CD4-positive, alpha-beta memory T cell (primary cell): Measurements from ENCODE around the gene SLC25A1. TPM values are rescaled to one million over a fixed set of nuclear protein-coding genes. Genes with fewer than 3 reads are reported as not detected.

Experiments used
- CTCF ChIA-PET: fragments of 350-600 bp; sonication (Branson Sonifier 250); formaldehyde crosslinking; loops from one replicate; lab custom pipeline; 2021; ENCODE audit warnings: inconsistent platforms; ENCODE audit not compliant: partially characterized antibody; lab: Charles Lee
- POLR2A ChIA-PET: fragments of 350-600 bp; sonication (Branson Sonifier 250); formaldehyde crosslinking; loops from one replicate; lab custom pipeline; 2021; ENCODE audit not compliant: partially characterized antibody; lab: Charles Lee
- DNase-seq, 5 donors: peaks; one replicate each; pipeline versions ENCODE4 v3.0.0 to v3.0.0-alpha.2; 2020 to 2022; ENCODE audit warnings: mixed read lengths in 1 of 5
- H3K27ac ChIP-seq: one replicate; pipeline ENCODE4 v1.7.0; 2013; ENCODE audit warnings: low read depth, low read length
- H3K27me3 ChIP-seq: 2 replicates; pipeline ENCODE4 v1.7.0; 2013; ENCODE audit warnings: mild to moderate bottlenecking, low read length, moderate library complexity; ENCODE audit not compliant: insufficient read depth
- H3K36me3 ChIP-seq: 2 replicates; pipeline ENCODE4 v1.7.0; 2013; ENCODE audit warnings: mild to moderate bottlenecking, low read length, moderate library complexity; ENCODE audit not compliant: insufficient read depth
- H3K4me1 ChIP-seq: 2 replicates; pipeline ENCODE4 v1.7.0; 2013; ENCODE audit warnings: mild to moderate bottlenecking, low read length, moderate library complexity; ENCODE audit not compliant: insufficient read depth
- H3K4me3 ChIP-seq, 2 donors: one replicate each; pipeline ENCODE4 v1.7.0; 2013; ENCODE audit warnings: low read length in 2 of 2, mild to moderate bottlenecking in 1 of 2
- H3K9me3 ChIP-seq, 2 donors: one replicate each; pipeline ENCODE4 v1.7.0; 2013; ENCODE audit warnings: low read length in 2 of 2, control low read depth in 1 of 2; ENCODE audit not compliant: control insufficient read depth in 1 of 2
- H3K27ac Mint-ChIP-seq, 7 donors: one replicate each; pipeline ENCODE4 v1.8.0; 2020 to 2021; ENCODE audit warnings: mixed read lengths in 7 of 7, mild to moderate bottlenecking in 6 of 7, inconsistent platforms in 3 of 7, moderate library complexity in 3 of 7
- H3K27me3 Mint-ChIP-seq, 2 donors: one replicate each; pipeline ENCODE4 v1.8.0; 2020 to 2021; ENCODE audit warnings: mixed read lengths in 2 of 2
- H3K36me3 Mint-ChIP-seq, 2 donors: one replicate each; pipeline ENCODE4 v1.8.0; 2020 to 2021; ENCODE audit warnings: mixed read lengths in 2 of 2, inconsistent platforms in 1 of 2, mild to moderate bottlenecking in 1 of 2
- H3K4me1 Mint-ChIP-seq, 4 donors: one replicate each; pipeline ENCODE4 v1.8.0; 2020 to 2021; ENCODE audit warnings: mixed read lengths in 4 of 4, mild to moderate bottlenecking in 1 of 4
- H3K4me3 Mint-ChIP-seq, 8 donors: one replicate each; pipeline ENCODE4 v1.8.0; 2020 to 2021; ENCODE audit warnings: mixed read lengths in 8 of 8, mild to moderate bottlenecking in 7 of 8, moderate library complexity in 6 of 8, inconsistent platforms in 3 of 8
- H3K9me3 Mint-ChIP-seq, 8 donors: one replicate each; pipeline ENCODE4 v1.8.0; 2020 to 2021; ENCODE audit warnings: mixed read lengths in 8 of 8, mild to moderate bottlenecking in 5 of 8, inconsistent platforms in 3 of 8, moderate library complexity in 1 of 8
- intact Hi-C: fragments of 100-400 bp; cut with micrococcal nuclease; formaldehyde crosslinking; loops from one replicate; pipeline ENCODE4 v1.15.1; 2023
- polyA plus RNA-seq, 2 donors: library from polyadenylated mRNA; unstranded; fragments of 300-500 nt; fragmentation: Illumina TruSeq; gene quantifications; one replicate each; pipeline ENCODE4 v1.2.3, GENCODE V29; 2021
- total RNA-seq, 2 experiments: library from RNA; stranded (reverse); gene quantifications; one replicate each; pipeline ENCODE4 v1.2.3, GENCODE V29; 2021

Gene SLC25A1
- total and polyA plus RNA-seq, 4 experiments from 2014 or later = 35.5 to 64.9 (median 39.9) TPM

DNA sequence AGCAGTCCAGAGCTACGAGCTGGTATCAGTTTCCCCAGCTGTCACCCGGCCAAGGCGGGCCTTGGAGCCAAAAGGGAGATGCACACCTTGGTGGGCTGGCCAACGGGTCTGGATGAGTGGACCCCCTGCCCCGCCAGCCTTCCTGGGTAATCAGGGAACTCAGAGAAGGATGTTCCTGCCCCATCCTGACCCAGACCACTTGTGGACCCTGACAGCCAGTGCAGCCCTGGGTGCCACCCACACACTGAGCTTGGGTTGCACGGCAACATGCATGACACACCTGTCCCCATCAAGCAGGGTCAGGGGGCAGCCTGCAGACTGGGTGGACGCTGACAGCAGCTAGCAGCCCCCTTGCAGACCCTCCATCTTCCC, 8.6 kb downstream of the SLC25A1 start:
- H3K4me3 Mint-ChIP-seq = peak overlapping the region in 7 of 8 donors; percentile 82 to 97 (median 92)
- DNase-seq = no peak
- Histone ChIP-seq H3K4me1 (peaks cover 40% of the 10 kb centered on the region), H3K36me3 (no peaks in the 10 kb centered on the region), H3K4me3 (peak overlapping the region in 1 of 2 donors; percentile 14), H3K27ac (no peak overlapping the region), H3K9me3 (no peaks in the 10 kb centered on the region), H3K27me3 (peaks cover 29% of the 10 kb centered on the region)
- peaks cover 22 to 27% of the 10 kb centered on the region in 2 donors for H3K27me3 Mint-ChIP-seq
- H3K9me3 Mint-ChIP-seq = no peaks in the 10 kb centered on the region
- intact Hi-C loops = no loop called here
- POLR2A ChIA-PET = no interaction called here
- peak overlapping the region in 3 of 7 donors; percentile 92 to 95 (median 95) for H3K27ac Mint-ChIP-seq
- H3K36me3 Mint-ChIP-seq = peaks cover 0 to 11% of the 10 kb centered on the region in 2 donors
- CTCF ChIA-PET = no interaction called here
- H3K4me1 Mint-ChIP-seq = peaks cover 19 to 50% (median 35%) of the 10 kb centered on the region in 4 donors

DNA sequence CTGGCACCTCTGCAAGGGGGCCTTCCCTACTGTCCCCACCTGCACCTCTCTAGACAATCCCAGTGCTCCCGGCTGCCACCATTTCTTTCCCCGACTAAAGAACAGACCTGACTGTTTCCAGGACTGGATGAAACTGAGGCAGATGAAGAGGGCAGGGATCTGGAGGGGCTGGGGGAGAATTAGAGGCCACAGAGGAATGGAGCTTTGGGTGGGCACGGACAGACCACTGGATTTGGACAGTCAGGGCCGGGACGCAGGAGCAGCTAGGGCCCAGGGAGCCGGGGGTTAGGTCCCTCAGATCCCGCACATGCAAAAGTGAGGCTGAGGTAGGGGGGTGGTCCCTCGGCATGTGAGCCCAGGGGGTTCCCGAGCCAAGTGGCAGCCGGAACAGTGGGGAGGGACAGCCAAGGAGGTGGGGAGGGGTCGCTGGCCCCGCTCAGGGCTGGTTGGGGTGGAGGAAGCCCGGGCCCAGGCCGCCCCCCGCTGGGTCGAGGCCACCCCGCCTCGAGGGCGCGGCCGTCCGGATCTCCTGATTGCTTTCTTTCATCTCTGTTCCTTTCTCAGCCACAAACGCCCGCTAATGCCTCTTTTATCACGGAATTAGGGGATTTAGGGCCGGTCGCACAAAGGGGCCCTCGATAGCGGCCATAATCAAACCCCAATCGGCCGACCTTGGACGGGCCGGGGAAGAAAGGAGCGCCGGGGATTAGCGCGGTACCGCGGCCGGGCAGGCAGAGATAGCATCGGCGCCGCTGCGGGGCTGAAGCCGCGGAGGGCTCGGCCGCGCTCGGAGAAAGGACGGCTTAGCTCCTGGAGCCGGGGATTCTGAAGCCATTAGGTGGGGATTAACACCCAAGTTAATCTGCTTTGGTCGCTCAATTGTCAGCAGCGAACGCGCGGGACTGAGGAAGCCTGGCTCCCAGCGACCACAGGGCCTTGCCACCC, 9.3 kb downstream of the SLC25A1 start:
- Histone ChIP-seq H3K4me1 (peaks cover 40% of the 10 kb centered on the region), H3K27ac (no peak overlapping the region), H3K36me3 (no peaks in the 10 kb centered on the region), H3K9me3 (no peaks in the 10 kb centered on the region), H3K4me3 (peak overlapping the region in 1 of 2 donors; percentile 14), H3K27me3 (peaks cover 29% of the 10 kb centered on the region)
- H3K27me3 Mint-ChIP-seq = peaks cover 25 to 30% of the 10 kb centered on the region in 2 donors
- H3K9me3 Mint-ChIP-seq = peaks cover 0 to 3% (median 0%) of the 10 kb centered on the region in 8 donors
- CTCF ChIA-PET = no interaction called here
- POLR2A ChIA-PET = interaction anchor here (1.6 kb wide), 1 partner anchor 10 kb away, joined by 5 read pairs; the partner anchor contains the start of gene SLC25A1
- DNase-seq = no peak
- peaks cover 19 to 50% (median 32%) of the 10 kb centered on the region in 4 donors for H3K4me1 Mint-ChIP-seq
- H3K27ac Mint-ChIP-seq = peak overlapping the region in 4 of 7 donors; percentile 24 to 54 (median 48)
- intact Hi-C loops = no loop called here
- H3K4me3 Mint-ChIP-seq = peak overlapping the region; percentile 39 to 84 (median 72)
- H3K36me3 Mint-ChIP-seq = peaks cover 0 to 11% of the 10 kb centered on the region in 2 donors

DNA sequence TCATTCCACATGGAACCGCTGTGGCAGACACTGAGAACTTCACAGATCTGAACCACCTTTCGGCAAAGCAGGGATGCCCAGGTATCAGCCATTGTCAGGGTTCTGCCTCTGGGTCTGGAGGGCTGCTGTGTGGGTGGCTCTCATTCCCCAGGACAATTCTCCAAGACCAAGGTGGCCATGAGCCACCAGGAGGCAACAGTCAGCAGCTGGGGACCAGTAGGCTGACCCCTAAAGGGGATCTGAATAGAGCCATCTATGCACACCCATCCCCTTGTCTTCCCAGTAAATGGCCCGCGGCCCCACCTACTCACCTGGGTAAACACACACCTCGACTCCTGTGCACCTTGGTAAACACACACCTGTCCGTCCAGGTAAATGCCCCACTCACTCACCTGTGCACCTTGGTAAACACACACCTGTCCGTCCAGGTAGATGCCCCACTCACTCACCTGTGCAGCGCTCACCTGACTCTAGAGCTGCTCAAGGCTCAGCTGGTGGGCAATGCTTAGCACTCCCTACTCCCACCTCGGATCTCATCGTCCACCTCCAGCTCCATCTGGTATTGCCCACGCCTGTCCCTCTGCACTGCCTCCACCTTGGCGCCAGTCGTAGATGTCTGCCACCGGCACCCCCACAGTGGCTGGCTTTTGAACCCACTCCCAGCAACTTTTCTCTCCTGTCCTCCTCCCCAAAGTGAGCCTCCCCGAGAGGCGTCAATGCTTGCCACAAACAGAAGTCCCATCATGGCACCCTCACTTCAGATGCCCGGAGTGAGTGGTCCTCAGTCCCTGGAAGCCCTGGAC, 10.2 kb downstream of the SLC25A1 start:
- peak overlapping the region in 2 of 7 donors; percentile 44 to 48 for H3K27ac Mint-ChIP-seq
- peaks cover 0 to 3% (median 0%) of the 10 kb centered on the region in 8 donors for H3K9me3 Mint-ChIP-seq
- no peak for DNase-seq
- peaks cover 0 to 11% of the 10 kb centered on the region in 2 donors for H3K36me3 Mint-ChIP-seq
- H3K27me3 Mint-ChIP-seq = peaks cover 25 to 30% of the 10 kb centered on the region in 2 donors
- peaks cover 17 to 45% (median 29%) of the 10 kb centered on the region in 4 donors for H3K4me1 Mint-ChIP-seq
- POLR2A ChIA-PET = interaction anchor here (1.6 kb wide), 1 partner anchor 11 kb away, joined by 5 read pairs; the partner anchor contains the start of gene SLC25A1
- no peaks in the 10 kb centered on the region for H3K36me3 ChIP-seq
- H3K27me3 ChIP-seq = peaks cover 29% of the 10 kb centered on the region
- CTCF ChIA-PET = no interaction called here
- no peak overlapping the region for H3K27ac ChIP-seq
- no peak overlapping the region for H3K4me3 ChIP-seq
- peak overlapping the region in 4 of 8 donors; percentile 26 to 61 (median 40) for H3K4me3 Mint-ChIP-seq
- H3K4me1 ChIP-seq = peaks cover 33% of the 10 kb centered on the region
- intact Hi-C loops = no loop called here
- no peaks in the 10 kb centered on the region for H3K9me3 ChIP-seq

DNA sequence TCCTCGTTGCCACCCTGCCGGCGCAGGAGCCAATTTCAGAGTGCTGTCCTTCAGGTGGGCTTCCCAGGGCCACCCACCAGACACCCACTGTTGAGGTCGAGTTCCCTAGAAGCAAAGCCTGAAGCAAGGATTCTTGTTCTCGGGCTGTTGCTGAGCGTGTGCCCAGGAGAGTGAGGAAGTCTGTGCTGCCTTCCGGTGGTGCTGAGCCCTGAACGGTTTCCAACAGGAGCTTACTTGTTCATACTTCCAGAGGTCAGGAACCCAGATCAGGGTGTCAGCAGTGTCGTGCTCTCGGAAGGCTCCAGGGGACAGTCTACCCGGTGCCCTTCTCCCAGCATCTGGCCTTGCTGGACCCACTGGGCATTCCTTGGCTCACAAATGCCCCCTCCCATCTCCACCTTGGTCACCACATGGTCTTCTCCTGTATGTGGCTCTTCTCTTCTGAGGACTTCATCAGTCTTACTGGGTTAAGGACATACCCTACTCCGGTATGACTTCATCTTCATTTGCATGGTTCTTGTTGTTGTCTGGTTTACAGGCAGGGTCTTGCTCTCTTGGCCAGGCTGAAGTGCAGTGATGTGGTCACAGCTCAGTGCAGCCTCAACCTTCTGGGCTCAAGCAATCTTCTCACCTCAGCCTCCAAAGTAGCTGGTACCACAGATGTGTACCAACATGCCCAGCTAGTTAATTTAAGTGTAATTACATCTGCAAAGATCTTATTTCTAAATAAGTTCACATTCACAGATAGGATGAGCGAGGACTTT, 11.2 kb downstream of the SLC25A1 start:
- H3K36me3 Mint-ChIP-seq = peaks cover 0 to 8% of the 10 kb centered on the region in 2 donors
- peaks cover 29% of the 10 kb centered on the region for H3K27me3 ChIP-seq
- intact Hi-C loops = no loop called here
- H3K4me1 Mint-ChIP-seq = peaks cover 9 to 35% (median 20%) of the 10 kb centered on the region in 4 donors
- peaks cover 23% of the 10 kb centered on the region for H3K4me1 ChIP-seq
- no peaks in the 10 kb centered on the region for H3K36me3 ChIP-seq
- ChIA-PET CTCF (no interaction called here), POLR2A (interaction anchor here (1.6 kb wide), 1 partner anchor 12 kb away, joined by 5 read pairs; the partner anchor contains the start of gene SLC25A1)
- H3K9me3 Mint-ChIP-seq = peaks cover 0 to 3% (median 0%) of the 10 kb centered on the region in 8 donors
- no peaks in the 10 kb centered on the region for H3K9me3 ChIP-seq
- H3K27me3 Mint-ChIP-seq = peaks cover 25 to 30% of the 10 kb centered on the region in 2 donors
- no peak for DNase-seq
- H3K4me3 Mint-ChIP-seq = no peak overlapping the region
- H3K27ac ChIP-seq = no peak overlapping the region
- no peak overlapping the region for H3K4me3 ChIP-seq
- no peak overlapping the region for H3K27ac Mint-ChIP-seq

DNA sequence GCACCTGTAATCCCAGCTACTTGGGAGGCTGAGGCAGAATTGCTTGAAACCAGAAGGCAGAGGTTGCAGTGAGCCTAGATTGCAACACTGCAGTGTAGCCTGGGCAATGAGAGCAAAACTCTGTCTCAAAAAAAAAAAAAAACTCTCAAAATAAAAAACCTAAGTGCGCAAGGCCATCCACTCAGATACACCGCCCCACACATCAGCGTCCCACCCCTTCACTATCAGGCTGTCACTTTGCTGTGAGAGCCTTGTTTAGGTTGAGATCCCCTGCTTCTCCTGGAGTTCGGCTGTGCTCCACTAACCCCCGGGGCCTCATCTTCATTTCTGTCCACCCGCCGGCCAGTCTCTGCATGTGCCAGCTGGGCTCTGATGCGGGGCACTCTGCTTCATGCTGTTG, 12.1 kb downstream of the SLC25A1 start:
- H3K27me3 Mint-ChIP-seq = peaks cover 25 to 30% of the 10 kb centered on the region in 2 donors
- peaks cover 0 to 3% (median 0%) of the 10 kb centered on the region in 8 donors for H3K9me3 Mint-ChIP-seq
- H3K4me3 ChIP-seq = no peak overlapping the region
- H3K36me3 Mint-ChIP-seq = peaks cover 0 to 6% of the 10 kb centered on the region in 2 donors
- H3K27ac Mint-ChIP-seq = no peak overlapping the region
- H3K27me3 ChIP-seq = peaks cover 29% of the 10 kb centered on the region
- DNase-seq = no peak
- no peaks in the 10 kb centered on the region for H3K9me3 ChIP-seq
- peak overlapping the region in 1 of 8 donors; percentile 52 for H3K4me3 Mint-ChIP-seq
- POLR2A ChIA-PET = no interaction called here
- CTCF ChIA-PET = no interaction called here
- peaks cover 7 to 30% (median 17%) of the 10 kb centered on the region in 4 donors for H3K4me1 Mint-ChIP-seq
- no peaks in the 10 kb centered on the region for H3K36me3 ChIP-seq
- intact Hi-C loops = no loop called here
- no peak overlapping the region for H3K27ac ChIP-seq
- H3K4me1 ChIP-seq = peaks cover 19% of the 10 kb centered on the region

DNA sequence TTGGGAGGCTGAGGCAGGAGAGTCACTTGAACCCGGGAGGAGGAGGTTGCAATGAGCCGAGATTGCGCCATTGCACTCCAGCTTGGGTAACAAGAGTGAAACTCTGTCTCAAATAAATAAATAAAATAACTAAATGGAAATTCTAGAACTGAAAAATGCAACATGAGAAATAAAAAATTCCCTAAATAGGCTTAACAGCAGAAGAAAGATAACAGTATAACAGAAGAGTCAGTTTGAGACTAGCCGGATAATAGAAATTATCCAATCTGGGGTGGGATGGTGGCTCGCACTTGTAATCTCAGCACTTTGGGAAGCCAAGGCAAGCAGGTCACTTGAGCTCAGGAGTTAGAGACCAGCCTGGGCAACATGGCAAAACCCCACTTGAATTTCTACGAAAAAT, 14.1 kb downstream of the SLC25A1 start:
- no peaks in the 10 kb centered on the region for H3K9me3 ChIP-seq
- ChIA-PET CTCF (no interaction called here), POLR2A (no interaction called here)
- no peak overlapping the region for H3K4me3 ChIP-seq
- Mint-ChIP-seq H3K4me3 (no peak overlapping the region), H3K36me3 (no peaks in the 10 kb centered on the region), H3K9me3 (peaks cover 0 to 3% (median 0%) of the 10 kb centered on the region in 8 donors), H3K27me3 (peaks cover 22 to 29% of the 10 kb centered on the region in 2 donors), H3K4me1 (peaks cover 0 to 13% (median 5%) of the 10 kb centered on the region in 4 donors), H3K27ac (no peak overlapping the region)
- H3K36me3 ChIP-seq = no peaks in the 10 kb centered on the region
- DNase-seq = no peak
- H3K4me1 ChIP-seq = peaks cover 3% of the 10 kb centered on the region
- no peak overlapping the region for H3K27ac ChIP-seq
- intact Hi-C loops = no loop called here
- H3K27me3 ChIP-seq = peaks cover 18% of the 10 kb centered on the region
